ENCODE results near the gene MACROD2.
A peak's percentile ranks its signal among the peaks of the same experiment; 100 is the strongest.

Gene MACROD2

GRCh38 chr20:14707865-14708596 lies 712.7 kb downstream of the MACROD2 start:
- no peak for TF ChIP-seq OSR1 (CRISPR knock-in tag; IDR thresholded peaks at IDR 0.05)
- no peak for TF ChIP-seq ARNTL (CRISPR knock-in tag; IDR thresholded peaks at IDR 0.05; ENCODE audit: borderline replicate concordance, low read depth)
- no peak for TF ChIP-seq POU6F1 (CRISPR knock-in tag; IDR thresholded peaks at IDR 0.05; ENCODE audit: borderline replicate concordance, low read depth)
- TF ChIP-seq SNAI2 (CRISPR knock-in tag; IDR thresholded peaks at IDR 0.05): no peak
- TF ChIP-seq ISL1 (CRISPR knock-in tag; IDR thresholded peaks at IDR 0.05): no peak
- no peak for TF ChIP-seq CSDC2 (CRISPR knock-in tag; IDR thresholded peaks at IDR 0.05)

GRCh38 chr20:14709439-14709838 lies 714.1 kb downstream of the MACROD2 start:
- ATAC-seq: no peak
- no peak for TF ChIP-seq ISL1 (CRISPR knock-in tag; IDR thresholded peaks at IDR 0.05)
- TF ChIP-seq RARB (CRISPR knock-in tag; IDR thresholded peaks at IDR 0.05): no peak
- TF ChIP-seq ZFP3 (CRISPR knock-in tag; IDR thresholded peaks at IDR 0.05): no peak
- TF ChIP-seq TSHZ2 (CRISPR knock-in tag; IDR thresholded peaks at IDR 0.05): no peak
- TF ChIP-seq POU6F1 (CRISPR knock-in tag; IDR thresholded peaks at IDR 0.05; ENCODE audit: borderline replicate concordance, low read depth): no peak
- TF ChIP-seq CREB5 (CRISPR knock-in tag; IDR thresholded peaks at IDR 0.05; ENCODE audit: low read depth): no peak
- TF ChIP-seq ZNF70 (CRISPR knock-in tag; IDR thresholded peaks at IDR 0.05): no peak
- no peak for TF ChIP-seq SNAI2 (CRISPR knock-in tag; IDR thresholded peaks at IDR 0.05)
- TF ChIP-seq TOX (CRISPR knock-in tag; IDR thresholded peaks at IDR 0.05; ENCODE audit: borderline replicate concordance): no peak
- TF ChIP-seq ZNF565 (CRISPR knock-in tag; conservative IDR thresholded peaks at IDR 0.05; ENCODE audit: low read depth): no peak
- no peak for TF ChIP-seq ESRRG (CRISPR knock-in tag; IDR thresholded peaks at IDR 0.05)
- no peak for TF ChIP-seq GLIS3 (CRISPR knock-in tag; IDR thresholded peaks at IDR 0.05)
- no peak for TF ChIP-seq CSDC2 (CRISPR knock-in tag; IDR thresholded peaks at IDR 0.05)
- TF ChIP-seq OSR1 (CRISPR knock-in tag; IDR thresholded peaks at IDR 0.05): no peak
- no peak for TF ChIP-seq ZFP30 (CRISPR knock-in tag; IDR thresholded peaks at IDR 0.05)
- TF ChIP-seq ZC3H10 (CRISPR knock-in tag; IDR thresholded peaks at IDR 0.05): no peak

More at GRCh38 chr20:14707865-14708596, 712.7 kb downstream of the MACROD2 start:
- ATAC-seq: no peak

- ATAC-seq: no peak
- TF ChIP-seq PPARA (CRISPR knock-in tag; IDR thresholded peaks at IDR 0.05; ENCODE audit: borderline replicate concordance) (no peak), CREB5 (CRISPR knock-in tag; IDR thresholded peaks at IDR 0.05; ENCODE audit: low read depth) (no peak)
Observed at GRCh38 chr20:14710951-14711350, 715.6 kb downstream of the MACROD2 start.

GRCh38 chr20:14711652-14712051 lies 716.3 kb downstream of the MACROD2 start:
- peak; percentile 59 for ATAC-seq
- no peak for TF ChIP-seq ZNF70 (CRISPR knock-in tag; IDR thresholded peaks at IDR 0.05)
- peak; percentile 5; the same call in 1 of the 2 replicates for TF ChIP-seq ISL1 (CRISPR knock-in tag; IDR thresholded peaks at IDR 0.05)
